GM18505 (cell line): Measurements from ENCODE around the gene H2BW2.
"Not testable (repeated sequence)": the region's sequence is repeated elsewhere in the genome, so short reads cannot be mapped to it uniquely, and the experiment has no call there.

Experiments used
- ATAC-seq: cut with Tn5 transposase; IDR thresholded peaks from one replicate; pipeline ENCODE4 v1.9.1; 2021; ENCODE audit not compliant: unreplicated experiment
- POLR2A ChIP-seq: IDR thresholded peaks from 4 replicates; pipeline ENCODE4 v1.6.1; 2011; ENCODE audit warnings: borderline replicate concordance; ENCODE audit not compliant: insufficient read depth, insufficient read length; ENCODE audit errors: extremely low read depth

H2BW2 gene

GRCh38 chrX:104039689-104040505 is at the start of gene H2BW2:
H2BW2 (plus strand) TSS chrX:104039956; CDS start chrX:104039995, 39 bp downstream.
- no peak for ATAC-seq
- TF ChIP-seq POLR2A: no peak

- no peak for ATAC-seq
- TF ChIP-seq POLR2A: no peak
Observed at GRCh38 chrX:103999234-103999633, 40.5 kb upstream of the H2BW2 start.

DNA sequence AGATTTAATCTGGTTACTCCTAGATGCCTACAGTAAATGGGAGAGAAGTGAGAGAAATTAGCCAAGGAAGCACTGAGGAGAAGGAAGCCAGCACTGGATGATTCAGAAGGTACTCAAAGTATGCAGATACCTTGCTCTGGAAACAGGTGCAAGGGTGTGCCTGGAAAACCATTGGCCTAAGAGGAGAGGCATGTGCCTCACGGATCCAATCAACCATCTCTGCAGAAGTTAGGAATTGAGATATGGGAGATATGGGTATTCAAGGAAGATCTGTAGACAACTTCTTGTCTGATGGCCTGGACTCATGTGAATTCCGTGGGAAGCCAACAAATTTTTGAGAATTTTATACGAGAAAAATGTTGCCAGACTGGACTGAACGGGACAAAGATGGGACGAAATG is 30.9 kb upstream of the H2BW2 start:
- no peak for ATAC-seq
- TF ChIP-seq POLR2A: no peak

GRCh38 chrX:104013158-104013557 is 26.6 kb upstream of the H2BW2 start:
- no peak for TF ChIP-seq POLR2A
- no peak for ATAC-seq

- TF ChIP-seq POLR2A: no peak
- ATAC-seq: no peak
Observed at GRCh38 chrX:104013606-104014005, 26.1 kb upstream of the H2BW2 start, which contains the start of gene H2BW1. H2BW1 (minus strand) TSS chrX:104013708; CDS start chrX:104013576, 132 bp downstream.

GRCh38 chrX:104015576-104015975 is 24.2 kb upstream of the H2BW2 start:
- ATAC-seq: not testable (repeated sequence)

DNA sequence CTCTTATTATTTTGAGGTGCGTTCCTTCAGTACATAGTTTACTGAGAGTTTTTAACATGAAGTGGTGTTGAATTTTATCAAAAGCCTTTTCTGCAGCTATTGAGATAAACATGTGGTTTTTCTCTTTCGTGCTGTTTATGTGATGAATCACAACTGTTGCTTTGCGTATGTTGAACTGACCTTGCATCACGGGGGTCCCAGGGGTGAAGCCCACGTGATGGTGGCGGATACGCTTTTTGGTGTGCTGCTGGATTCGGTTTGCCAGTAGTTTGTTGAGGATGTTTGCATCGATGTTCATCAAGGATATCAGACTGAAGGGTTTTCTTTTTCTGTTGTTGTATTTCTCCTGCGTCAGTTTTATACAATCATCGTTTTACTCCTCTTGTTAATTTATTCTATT is 21.6 kb upstream of the H2BW2 start:
- no peak for TF ChIP-seq POLR2A
- no peak for ATAC-seq

- no peak for ATAC-seq
- TF ChIP-seq POLR2A: no peak
Observed at GRCh38 chrX:104041003-104041402, 1.2 kb downstream of the H2BW2 start.

GRCh38 chrX:104045642-104046041 is 5.9 kb downstream of the H2BW2 start:
- ATAC-seq: no peak
- no peak for TF ChIP-seq POLR2A

GRCh38 chrX:104047171-104047570 is 7.4 kb downstream of the H2BW2 start:
- no peak for ATAC-seq
- no peak for TF ChIP-seq POLR2A

DNA sequence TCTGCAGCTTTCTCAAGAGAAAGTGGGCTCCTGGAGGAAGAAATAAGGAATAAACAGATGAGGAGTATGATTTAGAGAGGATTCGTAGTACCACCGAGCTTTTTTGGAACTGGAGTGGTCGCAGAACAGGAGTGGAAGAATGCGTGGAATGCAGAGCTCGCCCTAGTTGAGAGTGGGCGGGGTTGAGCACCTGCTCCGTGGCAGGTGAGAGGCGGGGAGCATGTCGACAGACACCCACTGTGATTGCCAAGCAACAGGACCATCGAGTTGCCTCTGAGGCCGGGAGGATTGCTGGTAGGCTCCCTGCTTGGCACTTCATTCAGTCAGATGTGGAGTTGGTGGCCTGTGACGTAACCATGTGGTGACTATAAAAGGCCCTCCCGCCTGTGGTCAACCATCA is 15.2 kb downstream of the H2BW2 start:
- not testable (repeated sequence) for ATAC-seq

DNA sequence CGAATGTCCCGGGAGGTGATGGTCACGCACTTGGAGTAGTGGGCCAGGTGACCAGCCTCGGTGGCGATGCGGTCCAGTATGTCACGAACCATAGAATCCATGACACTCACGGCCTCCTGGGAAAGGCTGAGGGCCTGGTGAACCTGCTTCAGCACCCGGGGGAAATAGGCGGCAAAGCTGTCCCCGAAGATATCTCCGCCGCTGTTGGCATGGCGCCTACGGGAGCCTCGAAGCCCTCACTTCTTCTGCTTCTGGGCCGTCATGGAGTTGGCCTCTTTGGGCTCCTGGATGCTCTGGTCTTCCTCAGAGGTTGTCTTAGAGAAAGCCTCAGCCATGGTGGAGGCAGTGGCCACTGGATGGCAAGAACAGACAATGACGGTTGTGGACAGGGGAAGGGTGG is 22.9 kb downstream of the H2BW2 start:
- not testable (repeated sequence) for ATAC-seq

DNA sequence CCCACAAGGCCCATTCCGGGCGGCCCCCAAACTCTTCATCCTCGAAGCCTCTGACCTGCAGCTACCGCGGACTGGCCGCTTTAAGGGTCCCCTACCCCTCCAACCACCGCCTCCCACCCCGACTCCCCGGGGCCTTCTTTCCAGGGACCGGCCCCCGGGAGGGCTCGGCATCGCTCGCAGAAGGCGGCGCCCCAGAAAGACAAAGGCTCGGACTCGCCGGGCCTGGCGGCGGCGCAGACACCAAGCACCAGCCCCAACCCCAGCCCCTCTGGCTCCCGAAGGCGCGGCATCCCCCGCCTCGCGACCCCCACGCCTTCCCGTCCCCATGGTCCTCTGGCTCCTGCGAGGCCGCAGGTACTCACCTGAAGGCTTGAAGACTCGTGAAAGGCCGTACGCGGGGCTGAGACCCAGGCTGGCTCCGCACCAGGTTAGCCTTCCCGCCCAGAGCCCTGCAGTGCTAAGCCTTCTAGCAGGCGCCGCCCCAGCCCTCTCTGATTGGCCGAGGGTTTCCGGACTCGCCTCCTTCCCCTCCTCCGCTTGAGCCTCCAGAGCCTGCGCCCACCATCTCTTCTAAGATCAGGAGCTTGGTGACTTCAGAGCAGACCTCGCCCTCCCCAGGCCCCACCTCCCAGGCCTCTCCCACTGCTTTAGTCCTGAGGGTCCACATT is 36.2 kb downstream of the H2BW2 start, which contains the start of gene TMSB15C:
TMSB15C (minus strand) TSS at position 459 of the 668 bp plus-strand sequence.
- ATAC-seq: peak; percentile 98

DNA sequence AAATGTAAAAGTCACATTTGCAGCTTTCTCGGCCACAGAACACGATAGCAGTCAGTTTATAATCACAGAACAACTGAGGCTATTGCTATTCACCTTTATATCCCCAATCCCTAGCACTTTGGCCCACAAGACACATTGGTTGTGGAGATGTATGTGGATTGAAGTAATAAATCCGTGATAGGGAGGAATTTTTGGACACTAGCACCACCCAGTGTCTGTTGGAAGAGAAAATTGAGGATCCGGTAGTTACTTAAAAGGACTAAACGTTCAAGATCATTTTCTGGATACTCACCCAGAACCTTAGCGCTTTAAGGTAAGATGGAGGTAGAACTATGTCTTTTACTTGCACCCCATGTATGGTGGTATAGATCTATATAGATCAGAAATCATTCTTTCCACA is 38.1 kb downstream of the H2BW2 start:
- not testable (repeated sequence) for ATAC-seq

DNA sequence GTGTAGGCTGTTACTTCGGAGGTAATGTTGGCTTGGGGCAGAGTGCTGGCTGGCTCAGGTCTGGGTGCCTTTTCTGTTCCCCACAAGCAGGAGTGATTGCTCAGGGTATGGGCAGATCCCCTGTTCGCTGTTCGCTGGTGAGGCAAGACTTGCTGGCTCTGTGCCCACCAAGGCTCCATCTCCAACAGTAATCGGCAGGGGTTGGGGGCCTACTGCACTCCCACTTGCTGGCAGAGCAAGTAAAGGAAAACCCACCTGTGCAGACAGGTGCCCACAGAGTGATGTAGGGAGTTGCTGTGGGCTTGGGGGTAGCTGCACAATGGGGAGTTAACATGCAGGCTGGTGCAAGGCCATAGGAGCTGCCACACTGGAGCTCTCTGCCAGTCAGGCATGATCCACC is 44.3 kb downstream of the H2BW2 start:
- ATAC-seq: no peak
- TF ChIP-seq POLR2A: no peak
